ENCODE data around the gene GBP2. TPM values are rescaled to one million over a fixed set of nuclear protein-coding genes. Genes with fewer than 3 reads are reported as not detected.

GBP2 gene
- total RNA-seq, 2 donors from 2014 or later, result 10.1 to 11.2 TPM

- no peak for ATAC-seq
- 54 to 76% methylated on average over 3 of the region's 3 CpGs for WGBS, 2 donors
- Histone ChIP-seq H3K27me3 (no peaks in the 10 kb centered on the region), H3K4me1 (no peaks in the 10 kb centered on the region), H3K27ac (no peak overlapping the region), H3K4me3 (no peak overlapping the region), H3K36me3 (replicated peaks in 1 of 2; ENCODE audit: insufficient read depth in 1 of 2, low read depth in 2 of 2) (no peaks in the 10 kb centered on the region), H3K9me3 (no peaks in the 10 kb centered on the region)
- intact Hi-C loops (cut with DNase I), result no loop called here
- TF ChIP-seq CTCF (IDR thresholded peaks at IDR 0.05) (no peak), POLR2A (IDR thresholded peaks at IDR 0.05) (no peak)
- no peak for DNase-seq
Measured at GRCh38 chr1:89149976-89150375, 24.1 kb upstream of the GBP2 start.

GRCh38 chr1:89149229-89149628 is 23.3 kb upstream of the GBP2 start:
- no peak overlapping the region for H3K27ac ChIP-seq
- DNase-seq (peak in 3 of 4 donors; percentile 42 to 46 (median 45)), ATAC-seq (peak; percentile 58)
- WGBS, 2 donors, result 23% methylated on average over 3 of the region's 3 CpGs
- H3K4me3 ChIP-seq, result no peak overlapping the region
- H3K4me1 ChIP-seq, result no peaks in the 10 kb centered on the region
- no peaks in the 10 kb centered on the region for H3K9me3 ChIP-seq
- no peaks in the 10 kb centered on the region for H3K36me3 ChIP-seq (replicated peaks in 1 of 2; ENCODE audit: insufficient read depth in 1 of 2, low read depth in 2 of 2)
- TF ChIP-seq POLR2A (IDR thresholded peaks at IDR 0.05) (no peak), CTCF (IDR thresholded peaks at IDR 0.05) (peak in 4 of 7 experiments; percentile 27 to 38 (median 31))
- intact Hi-C loops (cut with DNase I), result no loop called here
- H3K27me3 ChIP-seq, result no peaks in the 10 kb centered on the region

- Histone ChIP-seq H3K36me3 (replicated peaks in 1 of 2; ENCODE audit: insufficient read depth in 1 of 2, low read depth in 2 of 2) (no peaks in the 10 kb centered on the region), H3K27ac (no peak overlapping the region), H3K27me3 (no peaks in the 10 kb centered on the region), H3K9me3 (no peaks in the 10 kb centered on the region), H3K4me1 (no peaks in the 10 kb centered on the region), H3K4me3 (no peak overlapping the region)
- ATAC-seq, result no peak
- no peak for DNase-seq
- no peak for TF ChIP-seq CTCF (IDR thresholded peaks at IDR 0.05)
- TF ChIP-seq POLR2A (IDR thresholded peaks at IDR 0.05), result no peak
- 64 to 74% methylated on average over 3 of the region's 3 CpGs for WGBS, 2 donors
- intact Hi-C loops (cut with DNase I), result no loop called here
Measured at GRCh38 chr1:89147678-89148658, 22.1 kb upstream of the GBP2 start.

- Histone ChIP-seq H3K4me1 (no peaks in the 10 kb centered on the region), H3K27me3 (no peaks in the 10 kb centered on the region), H3K36me3 (replicated peaks in 1 of 2; ENCODE audit: insufficient read depth in 1 of 2, low read depth in 2 of 2) (no peaks in the 10 kb centered on the region), H3K27ac (no peak overlapping the region), H3K9me3 (no peaks in the 10 kb centered on the region), H3K4me3 (no peak overlapping the region)
- no peak for DNase-seq
- WGBS, 2 donors, result 64 to 78% methylated on average over 3 of the region's 3 CpGs
- intact Hi-C loops (cut with DNase I), result no loop called here
- no peak for TF ChIP-seq CTCF (IDR thresholded peaks at IDR 0.05)
- no peak for TF ChIP-seq POLR2A (IDR thresholded peaks at IDR 0.05)
- ATAC-seq, result no peak
Measured at GRCh38 chr1:89146721-89147120, 20.8 kb upstream of the GBP2 start.
